Activated CD4-positive, alpha-beta T cell treated with anti-CD3 and anti-CD28 coated beads, Interleukin-2, amount 10 ng/mL, durations not matched to agents 24 days and 14 days (primary cell): ENCODE data around the gene LMO7. TPM values are rescaled to one million over a fixed set of nuclear protein-coding genes. Genes with fewer than 3 reads are reported as not detected.

Source experiments
- DNase-seq: peaks from one replicate; pipeline ENCODE4 v3.0.0; 2022
- H3K27ac Mint-ChIP-seq: one replicate; pipeline ENCODE4 v1.8.0; 2022; ENCODE audit warnings: mild to moderate bottlenecking, mixed read lengths
- H3K27me3 Mint-ChIP-seq: one replicate; pipeline ENCODE4 v1.8.0; 2022; ENCODE audit warnings: mixed read lengths
- H3K36me3 Mint-ChIP-seq: one replicate; pipeline ENCODE4 v1.8.0; 2022; ENCODE audit warnings: low read depth, mild to moderate bottlenecking, mixed read lengths
- H3K4me1 Mint-ChIP-seq: one replicate; pipeline ENCODE4 v1.8.0; 2021; ENCODE audit warnings: mixed read lengths
- H3K4me3 Mint-ChIP-seq: one replicate; pipeline ENCODE4 v1.8.0; 2022; ENCODE audit warnings: mild to moderate bottlenecking, moderate library complexity, mixed read lengths
- H3K9me3 Mint-ChIP-seq: one replicate; pipeline ENCODE4 v1.8.0; 2021; ENCODE audit warnings: mixed read lengths
- intact Hi-C: fragments of 100-400 bp; cut with micrococcal nuclease; formaldehyde crosslinking; loops from one replicate; pipeline ENCODE4 v1.15.1; 2023
- total RNA-seq: library from RNA; stranded (reverse); gene quantifications from 2 replicates; pipeline ENCODE4 v1.2.3, GENCODE V29; 2022

LMO7 gene
- total RNA-seq, 1 donor from 2014 or later = 4.3 TPM

GRCh38 chr13:75800545-75800944 is 164.4 kb downstream of the LMO7 start:
- Mint-ChIP-seq H3K4me1 (peaks cover 38% of the 10 kb centered on the region), H3K4me3 (no peak overlapping the region), H3K27ac (no peak overlapping the region), H3K36me3 (peaks cover 17% of the 10 kb centered on the region), H3K9me3 (no peaks in the 10 kb centered on the region), H3K27me3 (no peaks in the 10 kb centered on the region)
- no peak for DNase-seq
- intact Hi-C loops = loop anchor here (5.0 kb wide), 1 partner anchor 113 kb away; no protein-coding TSS in a partner anchor

GRCh38 chr13:75801388-75801945 is 165.3 kb downstream of the LMO7 start:
- Mint-ChIP-seq H3K36me3 (peaks cover 15% of the 10 kb centered on the region), H3K4me1 (peaks cover 37% of the 10 kb centered on the region), H3K27ac (no peak overlapping the region), H3K27me3 (no peaks in the 10 kb centered on the region), H3K9me3 (no peaks in the 10 kb centered on the region), H3K4me3 (no peak overlapping the region)
- no peak for DNase-seq
- intact Hi-C loops = loop anchor here (5.0 kb wide), 1 partner anchor 114 kb away; no protein-coding TSS in a partner anchor

- DNase-seq = no peak
- H3K9me3 Mint-ChIP-seq = no peaks in the 10 kb centered on the region
- H3K36me3 Mint-ChIP-seq = peaks cover 10% of the 10 kb centered on the region
- intact Hi-C loops = loop anchor here (2.0 to 5.0 kb wide), 2 partner anchors 41 to 115 kb away; no protein-coding TSS in a partner anchor
- no peak overlapping the region for H3K27ac Mint-ChIP-seq
- H3K4me3 Mint-ChIP-seq = no peak overlapping the region
- no peaks in the 10 kb centered on the region for H3K27me3 Mint-ChIP-seq
- peaks cover 37% of the 10 kb centered on the region for H3K4me1 Mint-ChIP-seq
Measured at GRCh38 chr13:75802161-75802560, 166.0 kb downstream of the LMO7 start.

- no peaks in the 10 kb centered on the region for H3K27me3 Mint-ChIP-seq
- DNase-seq = peak; percentile 71
- peak overlapping the region; percentile 6 for H3K4me3 Mint-ChIP-seq
- H3K36me3 Mint-ChIP-seq = peaks cover 7% of the 10 kb centered on the region
- peak overlapping the region; percentile 13 for H3K27ac Mint-ChIP-seq
- intact Hi-C loops = loop anchor here (2.0 to 5.0 kb wide), 2 partner anchors 42 to 116 kb away; no protein-coding TSS in a partner anchor
- no peaks in the 10 kb centered on the region for H3K9me3 Mint-ChIP-seq
- peaks cover 30% of the 10 kb centered on the region for H3K4me1 Mint-ChIP-seq
Measured at GRCh38 chr13:75803164-75803611, 167.1 kb downstream of the LMO7 start.

GRCh38 chr13:75804054-75804453 is 167.9 kb downstream of the LMO7 start:
- Mint-ChIP-seq H3K27ac (no peak overlapping the region), H3K27me3 (no peaks in the 10 kb centered on the region), H3K9me3 (no peaks in the 10 kb centered on the region), H3K4me3 (no peak overlapping the region), H3K36me3 (peaks cover 7% of the 10 kb centered on the region), H3K4me1 (peaks cover 26% of the 10 kb centered on the region)
- intact Hi-C loops = loop anchor here (5.0 kb wide), 1 partner anchor 117 kb away; no protein-coding TSS in a partner anchor
- DNase-seq = no peak

- no peak overlapping the region for H3K27ac Mint-ChIP-seq
- peaks cover 7% of the 10 kb centered on the region for H3K36me3 Mint-ChIP-seq
- intact Hi-C loops = loop anchor here (5.0 kb wide), 1 partner anchor 117 kb away; no protein-coding TSS in a partner anchor
- no peak for DNase-seq
- no peaks in the 10 kb centered on the region for H3K9me3 Mint-ChIP-seq
- no peak overlapping the region for H3K4me3 Mint-ChIP-seq
- H3K27me3 Mint-ChIP-seq = no peaks in the 10 kb centered on the region
- peaks cover 24% of the 10 kb centered on the region for H3K4me1 Mint-ChIP-seq
Measured at GRCh38 chr13:75804605-75805004, 168.5 kb downstream of the LMO7 start.

- Mint-ChIP-seq H3K27ac (no peak overlapping the region), H3K4me3 (no peak overlapping the region), H3K4me1 (peaks cover 16% of the 10 kb centered on the region), H3K9me3 (no peaks in the 10 kb centered on the region), H3K36me3 (peaks cover 5% of the 10 kb centered on the region), H3K27me3 (no peaks in the 10 kb centered on the region)
- intact Hi-C loops = no loop called here
- no peak for DNase-seq
Measured at GRCh38 chr13:75806117-75806516, 170.0 kb downstream of the LMO7 start.

- H3K36me3 Mint-ChIP-seq = peaks cover 3% of the 10 kb centered on the region
- no peaks in the 10 kb centered on the region for H3K9me3 Mint-ChIP-seq
- no peak overlapping the region for H3K4me3 Mint-ChIP-seq
- H3K27me3 Mint-ChIP-seq = no peaks in the 10 kb centered on the region
- intact Hi-C loops = no loop called here
- DNase-seq = no peak
- H3K27ac Mint-ChIP-seq = no peak overlapping the region
- H3K4me1 Mint-ChIP-seq = no peaks in the 10 kb centered on the region
Measured at GRCh38 chr13:75811361-75811760, 175.2 kb downstream of the LMO7 start.

- DNase-seq = no peak
- H3K9me3 Mint-ChIP-seq = no peaks in the 10 kb centered on the region
- no peaks in the 10 kb centered on the region for H3K27me3 Mint-ChIP-seq
- peaks cover 3% of the 10 kb centered on the region for H3K36me3 Mint-ChIP-seq
- H3K4me1 Mint-ChIP-seq = no peaks in the 10 kb centered on the region
- H3K4me3 Mint-ChIP-seq = no peak overlapping the region
- no peak overlapping the region for H3K27ac Mint-ChIP-seq
- intact Hi-C loops = no loop called here
Measured at GRCh38 chr13:75811841-75812240, 175.7 kb downstream of the LMO7 start.

GRCh38 chr13:75812751-75813181 is 176.6 kb downstream of the LMO7 start:
- no peak for DNase-seq
- intact Hi-C loops = no loop called here
- Mint-ChIP-seq H3K4me3 (no peak overlapping the region), H3K4me1 (no peaks in the 10 kb centered on the region), H3K27me3 (no peaks in the 10 kb centered on the region), H3K36me3 (no peaks in the 10 kb centered on the region), H3K27ac (no peak overlapping the region), H3K9me3 (no peaks in the 10 kb centered on the region)

GRCh38 chr13:75813323-75813722 is 177.2 kb downstream of the LMO7 start:
- Mint-ChIP-seq H3K4me1 (no peaks in the 10 kb centered on the region), H3K9me3 (no peaks in the 10 kb centered on the region), H3K4me3 (no peak overlapping the region), H3K27me3 (no peaks in the 10 kb centered on the region), H3K36me3 (no peaks in the 10 kb centered on the region), H3K27ac (no peak overlapping the region)
- intact Hi-C loops = no loop called here
- no peak for DNase-seq

- Mint-ChIP-seq H3K9me3 (no peaks in the 10 kb centered on the region), H3K4me3 (no peak overlapping the region), H3K27ac (no peak overlapping the region), H3K36me3 (no peaks in the 10 kb centered on the region), H3K4me1 (no peaks in the 10 kb centered on the region), H3K27me3 (no peaks in the 10 kb centered on the region)
- intact Hi-C loops = no loop called here
- DNase-seq = no peak
Measured at GRCh38 chr13:75818179-75818967, 182.2 kb downstream of the LMO7 start.

GRCh38 chr13:75818968-75819225 is 182.8 kb downstream of the LMO7 start:
- H3K27me3 Mint-ChIP-seq = no peaks in the 10 kb centered on the region
- H3K27ac Mint-ChIP-seq = no peak overlapping the region
- H3K4me1 Mint-ChIP-seq = no peaks in the 10 kb centered on the region
- H3K36me3 Mint-ChIP-seq = peaks cover 2% of the 10 kb centered on the region
- DNase-seq = no peak
- H3K4me3 Mint-ChIP-seq = no peak overlapping the region
- intact Hi-C loops = no loop called here
- H3K9me3 Mint-ChIP-seq = no peaks in the 10 kb centered on the region

- H3K9me3 Mint-ChIP-seq = peaks cover 7% of the 10 kb centered on the region
- no peak overlapping the region for H3K27ac Mint-ChIP-seq
- no peaks in the 10 kb centered on the region for H3K4me1 Mint-ChIP-seq
- H3K27me3 Mint-ChIP-seq = no peaks in the 10 kb centered on the region
- intact Hi-C loops = no loop called here
- peaks cover 12% of the 10 kb centered on the region for H3K36me3 Mint-ChIP-seq
- no peak for DNase-seq
- no peak overlapping the region for H3K4me3 Mint-ChIP-seq
Measured at GRCh38 chr13:75825161-75825560, 189.0 kb downstream of the LMO7 start.
